ENCODE data around the gene RAB25. TPM values are rescaled to one million over a fixed set of nuclear protein-coding genes. Genes with fewer than 3 reads are reported as not detected.
A peak's percentile ranks its signal among the peaks of the same experiment; 100 is the strongest.

Gene RAB25
- total RNA-seq, 1 experiment from 2014 or later = 141 TPM

GRCh38 chr1:156117414-156118176 lies 56.6 kb downstream of the RAB25 start:
- DNase-seq = no peak
- Histone ChIP-seq H3K9me3 (no peaks in the 10 kb centered on the region), H3K4me3 (ENCODE audit: low read depth, low read length) (no peak overlapping the region), H3K36me3 (ENCODE audit: control insufficient read depth, insufficient read depth, low read length) (peaks cover 4% of the 10 kb centered on the region), H3K4me1 (peaks cover 58% of the 10 kb centered on the region), H3K27me3 (replicated peaks; ENCODE audit: control insufficient read depth, insufficient read depth, low read length) (no peaks in the 10 kb centered on the region)
- peak overlapping the region; percentile 62 for H3K4me3 Mint-ChIP-seq (ENCODE audit: unreplicated experiment)
- TF ChIP-seq CTCF (IDR thresholded peaks at IDR 0.05; ENCODE audit: insufficient read depth in 1 of 2, low read depth in 1 of 2, low read length in 1 of 2, severe bottlenecking in 1 of 2, unreplicated experiment in 1 of 2) = no peak
- ChIA-PET POLR2A (interaction anchor here (0.6 kb wide), 1 partner anchor 32 kb away, joined by 4 read pairs; no protein-coding TSS in a partner anchor), CTCF (interaction anchor here (0.6 to 5.9 kb wide), 3 partner anchors 12 to 136 kb away, joined by 3 to 43 read pairs (median 8); no protein-coding TSS in a partner anchor)
- no peaks in the 10 kb centered on the region for H3K27me3 Mint-ChIP-seq (ENCODE audit: insufficient read depth, unreplicated experiment)
- intact Hi-C loops (cut with micrococcal nuclease; ENCODE audit: unreplicated experiment) = no loop called here
- H3K4me1 Mint-ChIP-seq (ENCODE audit: low read depth, unreplicated experiment) = peaks cover 31% of the 10 kb centered on the region
- H3K36me3 Mint-ChIP-seq (ENCODE audit: insufficient read depth, unreplicated experiment) = peaks cover 16% of the 10 kb centered on the region
- no TSS peak for BruUV-seq (replicated peaks)
- H3K27ac Mint-ChIP-seq (ENCODE audit: unreplicated experiment) = peak overlapping the region; percentile 70
- H3K9me3 Mint-ChIP-seq (ENCODE audit: unreplicated experiment) = no peaks in the 10 kb centered on the region

GRCh38 chr1:156118177-156118868 lies 57.4 kb downstream of the RAB25 start:
- H3K9me3 Mint-ChIP-seq (ENCODE audit: unreplicated experiment) = no peaks in the 10 kb centered on the region
- DNase-seq = peak in 1 of 2 experiments; percentile 61
- TSS peak; percentile 8 for BruUV-seq (replicated peaks)
- H3K4me1 ChIP-seq = peaks cover 66% of the 10 kb centered on the region
- peak overlapping the region; percentile 62 for H3K4me3 Mint-ChIP-seq (ENCODE audit: unreplicated experiment)
- peaks cover 22% of the 10 kb centered on the region for H3K36me3 Mint-ChIP-seq (ENCODE audit: insufficient read depth, unreplicated experiment)
- peak overlapping the region; percentile 70 for H3K27ac Mint-ChIP-seq (ENCODE audit: unreplicated experiment)
- intact Hi-C loops (cut with micrococcal nuclease; ENCODE audit: unreplicated experiment) = no loop called here
- no peaks in the 10 kb centered on the region for H3K27me3 ChIP-seq (replicated peaks; ENCODE audit: control insufficient read depth, insufficient read depth, low read length)
- H3K4me1 Mint-ChIP-seq (ENCODE audit: low read depth, unreplicated experiment) = peaks cover 38% of the 10 kb centered on the region
- H3K36me3 ChIP-seq (ENCODE audit: control insufficient read depth, insufficient read depth, low read length) = peaks cover 4% of the 10 kb centered on the region
- ChIA-PET POLR2A (interaction anchor here (0.6 kb wide), 1 partner anchor 32 kb away, joined by 4 read pairs; no protein-coding TSS in a partner anchor), CTCF (interaction anchor here (1.4 to 5.9 kb wide), 2 partner anchors 11 to 20 kb away, joined by 3 to 43 read pairs; no protein-coding TSS in a partner anchor)
- peak overlapping the region; percentile 12; the same call in 1 of the 2 replicates for H3K4me3 ChIP-seq (ENCODE audit: low read depth, low read length)
- TF ChIP-seq CTCF (IDR thresholded peaks at IDR 0.05; ENCODE audit: insufficient read depth in 1 of 2, low read depth in 1 of 2, low read length in 1 of 2, severe bottlenecking in 1 of 2, unreplicated experiment in 1 of 2) = no peak
- H3K9me3 ChIP-seq = no peaks in the 10 kb centered on the region
- no peaks in the 10 kb centered on the region for H3K27me3 Mint-ChIP-seq (ENCODE audit: insufficient read depth, unreplicated experiment)

GRCh38 chr1:156119503-156120209 lies 58.7 kb downstream of the RAB25 start:
- no TSS peak for BruUV-seq (replicated peaks)
- Mint-ChIP-seq H3K4me3 (ENCODE audit: unreplicated experiment) (no peak overlapping the region), H3K27ac (ENCODE audit: unreplicated experiment) (peak overlapping the region; percentile 56), H3K9me3 (ENCODE audit: unreplicated experiment) (no peaks in the 10 kb centered on the region), H3K36me3 (ENCODE audit: insufficient read depth, unreplicated experiment) (peaks cover 26% of the 10 kb centered on the region), H3K4me1 (ENCODE audit: low read depth, unreplicated experiment) (peaks cover 44% of the 10 kb centered on the region), H3K27me3 (ENCODE audit: insufficient read depth, unreplicated experiment) (no peaks in the 10 kb centered on the region)
- CTCF ChIA-PET = interaction anchor here (1.6 to 5.9 kb wide), 2 partner anchors 10 to 24 kb away, joined by 3 to 43 read pairs; no protein-coding TSS in a partner anchor
- intact Hi-C loops (cut with micrococcal nuclease; ENCODE audit: unreplicated experiment) = no loop called here
- TF ChIP-seq CTCF (IDR thresholded peaks at IDR 0.05; ENCODE audit: insufficient read depth in 1 of 2, low read depth in 1 of 2, low read length in 1 of 2, severe bottlenecking in 1 of 2, unreplicated experiment in 1 of 2) = no peak
- Histone ChIP-seq H3K4me1 (peaks cover 70% of the 10 kb centered on the region), H3K27me3 (replicated peaks; ENCODE audit: control insufficient read depth, insufficient read depth, low read length) (no peaks in the 10 kb centered on the region), H3K36me3 (ENCODE audit: control insufficient read depth, insufficient read depth, low read length) (peaks cover 4% of the 10 kb centered on the region), H3K9me3 (no peaks in the 10 kb centered on the region), H3K4me3 (ENCODE audit: low read depth, low read length) (no peak overlapping the region)
- DNase-seq = no peak
- POLR2A ChIA-PET = interaction anchor here (0.6 to 0.7 kb wide), 2 partner anchors 9 to 13 kb away, joined by 4 to 5 read pairs; no protein-coding TSS in a partner anchor

Data from Caco-2 (cell line).